Smooth muscle cell (in vitro differentiated cells): Measurements from ENCODE around the gene MIB1. TPM values are rescaled to one million over a fixed set of nuclear protein-coding genes. Genes with fewer than 3 reads are reported as not detected.

Experiments
- DNase-seq: peaks from one replicate; lab custom pipeline; 2025; ENCODE audit not compliant: unreplicated experiment; lab: John Stamatoyannopoulos, UW
- H2AFZ ChIP-seq: fragments of 200-600 bp; sonication (generic); 2 replicates; pipeline ENCODE4 v1.6.0; 2016; ENCODE audit warnings: antibody characterized with exemption, low read depth, mild to moderate bottlenecking
- H3F3A ChIP-seq: fragments of 200-600 bp; sonication (generic); 2 replicates; pipeline ENCODE4 v1.6.0; 2017; ENCODE audit warnings: antibody characterized with exemption, low read depth
- H3K27ac ChIP-seq: fragments of 200-600 bp; sonication (generic); 2 replicates; pipeline ENCODE4 v1.5.1; 2016; ENCODE audit warnings: low read depth, mild to moderate bottlenecking
- H3K27me3 ChIP-seq: fragments of 200-600 bp; sonication (generic); 2 replicates; pipeline ENCODE4 v1.6.1; 2016; ENCODE audit warnings: low read depth, mild to moderate bottlenecking
- H3K36me3 ChIP-seq: fragments of 200-600 bp; sonication (generic); 2 replicates; pipeline ENCODE4 v1.5.1; 2016; ENCODE audit warnings: low read depth
- H3K4me1 ChIP-seq: fragments of 200-600 bp; sonication (generic); 2 replicates; pipeline ENCODE4 v1.5.1; 2016; ENCODE audit warnings: low read depth
- H3K4me2 ChIP-seq: fragments of 200-600 bp; sonication (generic); 2 replicates; pipeline ENCODE4 v1.6.0; 2016; ENCODE audit warnings: mild to moderate bottlenecking
- H3K4me3 ChIP-seq: fragments of 200-600 bp; sonication (generic); 2 replicates; pipeline ENCODE4 v1.5.1; 2016; ENCODE audit warnings: mild to moderate bottlenecking
- H3K79me2 ChIP-seq: fragments of 200-600 bp; sonication (generic); 2 replicates; pipeline ENCODE4 v1.6.0; 2016; ENCODE audit warnings: low read depth, mild to moderate bottlenecking
- H3K9ac ChIP-seq: fragments of 200-600 bp; sonication (generic); 2 replicates; pipeline ENCODE4 v1.6.0; 2016; ENCODE audit warnings: low read depth
- H3K9me3 ChIP-seq: fragments of 200-600 bp; sonication (generic); replicated peaks from 2 replicates; pipeline ENCODE4 v1.5.1; 2016; ENCODE audit warnings: low read depth
- H4K20me1 ChIP-seq: fragments of 200-600 bp; sonication (generic); 2 replicates; pipeline ENCODE4 v1.6.0; 2016; ENCODE audit warnings: low read depth
- CTCF ChIP-seq: fragments of 200-600 bp; sonication (generic); IDR thresholded peaks from 2 replicates; pipeline ENCODE4 v1.5.1; 2017; ENCODE audit warnings: borderline replicate concordance, mild to moderate bottlenecking, antibody characterized with exemption; ENCODE audit not compliant: insufficient read depth, poor library complexity, severe bottlenecking
- WGBS: methylation state at CpG from one replicate; pipeline ENCODE4 v1.1.7; 2016; ENCODE audit warnings: low lambda C conversion rate; 5-methylcytosine and 5-hydroxymethylcytosine counted together
- polyA plus RNA-seq: library from polyadenylated mRNA; unstranded; fragments of >200 nt; fragmentation: Nextera tagmentation; extraction: Ambion mirVana; gene quantifications from 2 replicates; pipeline ENCODE4 v1.2.1, GENCODE V29; 2016
- total RNA-seq: library from RNA; depleted of rRNA; stranded (reverse); fragments of >200 nt; gene quantifications from 2 replicates; pipeline ENCODE4 v1.2.3, GENCODE V29; 2014

Gene MIB1
- total and polyA plus RNA-seq, 2 experiments from 2014 or later, result 9.2 to 69.1 TPM

- TF ChIP-seq CTCF, result no peak
- H3K27ac ChIP-seq, result no peak overlapping the region
- peaks cover 15% of the 10 kb centered on the region for H3K36me3 ChIP-seq
- no peaks in the 10 kb centered on the region for H3K27me3 ChIP-seq
- H3K4me3 ChIP-seq, result no peak overlapping the region
- no peak overlapping the region for H3K4me2 ChIP-seq
- no peak overlapping the region for H3K9ac ChIP-seq
- no peak for DNase-seq
- WGBS, result 98% methylated on average over 6 of the region's 6 CpGs
- H3K4me1 ChIP-seq, result no peaks in the 10 kb centered on the region
- peaks cover 8% of the 10 kb centered on the region for H3K79me2 ChIP-seq
- H4K20me1 ChIP-seq, result peaks cover 18% of the 10 kb centered on the region
- H3F3A ChIP-seq, result peaks cover 5% of the 10 kb centered on the region
- no peak overlapping the region for H2AFZ ChIP-seq
- H3K9me3 ChIP-seq, result no peaks in the 10 kb centered on the region
Observed at GRCh38 chr18:21853775-21854552, 113.4 kb downstream of the MIB1 start.

GRCh38 chr18:21855432-21855831 lies 114.8 kb downstream of the MIB1 start:
- Histone ChIP-seq H3F3A (no peaks in the 10 kb centered on the region), H2AFZ (no peak overlapping the region), H3K27me3 (no peaks in the 10 kb centered on the region), H3K9ac (no peak overlapping the region), H3K9me3 (no peaks in the 10 kb centered on the region), H3K4me3 (no peak overlapping the region), H4K20me1 (peaks cover 14% of the 10 kb centered on the region), H3K27ac (no peak overlapping the region), H3K4me2 (no peak overlapping the region), H3K79me2 (no peaks in the 10 kb centered on the region), H3K36me3 (peaks cover 17% of the 10 kb centered on the region), H3K4me1 (no peaks in the 10 kb centered on the region)
- TF ChIP-seq CTCF, result no peak
- DNase-seq, result no peak
- 99% methylated on average over 3 of the region's 3 CpGs for WGBS

- no peaks in the 10 kb centered on the region for H3K27me3 ChIP-seq
- no peaks in the 10 kb centered on the region for H4K20me1 ChIP-seq
- H3K79me2 ChIP-seq, result no peaks in the 10 kb centered on the region
- H3F3A ChIP-seq, result no peaks in the 10 kb centered on the region
- peaks cover 20% of the 10 kb centered on the region for H3K36me3 ChIP-seq
- no peaks in the 10 kb centered on the region for H3K9me3 ChIP-seq
- no peak overlapping the region for H3K27ac ChIP-seq
- H3K4me3 ChIP-seq, result no peak overlapping the region
- no peak overlapping the region for H3K4me2 ChIP-seq
- H3K4me1 ChIP-seq, result no peaks in the 10 kb centered on the region
- no peak overlapping the region for H3K9ac ChIP-seq
- DNase-seq, result no peak
- WGBS, result 93% methylated on average over 3 of the region's 3 CpGs
- no peak overlapping the region for H2AFZ ChIP-seq
- no peak for TF ChIP-seq CTCF
Observed at GRCh38 chr18:21857871-21858270, 117.3 kb downstream of the MIB1 start.

GRCh38 chr18:21858544-21858943 lies 118.0 kb downstream of the MIB1 start:
- 100% methylated on average over 1 of the region's 1 CpG for WGBS
- no peak for DNase-seq
- H3K4me2 ChIP-seq, result no peak overlapping the region
- H3F3A ChIP-seq, result no peaks in the 10 kb centered on the region
- no peaks in the 10 kb centered on the region for H3K9me3 ChIP-seq
- H4K20me1 ChIP-seq, result no peaks in the 10 kb centered on the region
- H2AFZ ChIP-seq, result no peak overlapping the region
- H3K9ac ChIP-seq, result no peak overlapping the region
- TF ChIP-seq CTCF, result no peak
- H3K27me3 ChIP-seq, result no peaks in the 10 kb centered on the region
- no peak overlapping the region for H3K27ac ChIP-seq
- H3K79me2 ChIP-seq, result no peaks in the 10 kb centered on the region
- no peak overlapping the region for H3K4me3 ChIP-seq
- peaks cover 20% of the 10 kb centered on the region for H3K36me3 ChIP-seq
- no peaks in the 10 kb centered on the region for H3K4me1 ChIP-seq
